ENCODE data around the gene CAMSAP3.

DNA sequence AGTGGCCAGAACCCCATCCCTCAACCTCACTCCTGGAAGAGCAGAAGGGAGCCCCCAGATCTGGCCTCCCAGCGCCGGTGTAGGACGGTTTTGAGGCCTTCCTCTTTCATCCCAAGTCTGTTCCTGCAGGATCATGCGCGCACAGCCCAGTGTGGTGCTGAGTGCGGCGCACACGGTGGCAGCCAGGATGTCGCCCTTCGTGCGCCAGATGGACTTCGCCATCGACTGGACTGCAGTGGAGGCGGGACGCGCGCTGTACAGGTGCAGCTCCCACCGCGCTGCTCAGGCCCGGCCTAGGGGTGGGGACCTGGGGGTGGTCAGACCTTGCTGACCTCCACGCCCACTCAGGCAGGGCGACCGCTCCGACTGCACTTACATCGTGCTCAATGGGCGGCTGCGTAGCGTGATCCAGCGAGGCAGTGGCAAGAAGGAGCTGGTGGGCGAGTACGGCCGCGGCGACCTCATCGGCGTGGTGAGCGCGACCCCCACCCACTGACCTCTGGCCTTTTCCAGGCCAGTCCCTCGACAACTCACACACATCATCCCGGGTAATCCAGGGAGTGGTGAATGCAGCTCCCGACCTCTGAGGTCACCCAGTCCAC lies 45.4 kb upstream of the CAMSAP3 start:
- TF ChIP-seq, protein P1, sequence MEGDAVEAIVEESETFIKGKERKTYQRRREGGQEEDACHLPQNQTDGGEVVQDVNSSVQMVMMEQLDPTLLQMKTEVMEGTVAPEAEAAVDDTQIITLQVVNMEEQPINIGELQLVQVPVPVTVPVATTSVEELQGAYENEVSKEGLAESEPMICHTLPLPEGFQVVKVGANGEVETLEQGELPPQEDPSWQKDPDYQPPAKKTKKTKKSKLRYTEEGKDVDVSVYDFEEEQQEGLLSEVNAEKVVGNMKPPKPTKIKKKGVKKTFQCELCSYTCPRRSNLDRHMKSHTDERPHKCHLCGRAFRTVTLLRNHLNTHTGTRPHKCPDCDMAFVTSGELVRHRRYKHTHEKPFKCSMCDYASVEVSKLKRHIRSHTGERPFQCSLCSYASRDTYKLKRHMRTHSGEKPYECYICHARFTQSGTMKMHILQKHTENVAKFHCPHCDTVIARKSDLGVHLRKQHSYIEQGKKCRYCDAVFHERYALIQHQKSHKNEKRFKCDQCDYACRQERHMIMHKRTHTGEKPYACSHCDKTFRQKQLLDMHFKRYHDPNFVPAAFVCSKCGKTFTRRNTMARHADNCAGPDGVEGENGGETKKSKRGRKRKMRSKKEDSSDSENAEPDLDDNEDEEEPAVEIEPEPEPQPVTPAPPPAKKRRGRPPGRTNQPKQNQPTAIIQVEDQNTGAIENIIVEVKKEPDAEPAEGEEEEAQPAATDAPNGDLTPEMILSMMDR (IDR thresholded peaks at IDR 0.05; ENCODE audit: low read depth, low read length) = no peak
- no peak for TF ChIP-seq EZH2phosphoT487 (IDR thresholded peaks at IDR 0.05; ENCODE audit: low read depth)
